Stimulated activated CD4-positive, alpha-beta T cell treated with anti-CD3 and anti-CD28 coated beads, Interleukin-4, amount 100 ng/mL, for 4 hours (primary cell): ENCODE data around the gene SLA2.

ENCODE experiments used
- DNase-seq, 2 experiments: peaks; one replicate each; pipeline ENCODE4 v3.0.0-alpha.2; 2020

The SLA2 gene

DNA sequence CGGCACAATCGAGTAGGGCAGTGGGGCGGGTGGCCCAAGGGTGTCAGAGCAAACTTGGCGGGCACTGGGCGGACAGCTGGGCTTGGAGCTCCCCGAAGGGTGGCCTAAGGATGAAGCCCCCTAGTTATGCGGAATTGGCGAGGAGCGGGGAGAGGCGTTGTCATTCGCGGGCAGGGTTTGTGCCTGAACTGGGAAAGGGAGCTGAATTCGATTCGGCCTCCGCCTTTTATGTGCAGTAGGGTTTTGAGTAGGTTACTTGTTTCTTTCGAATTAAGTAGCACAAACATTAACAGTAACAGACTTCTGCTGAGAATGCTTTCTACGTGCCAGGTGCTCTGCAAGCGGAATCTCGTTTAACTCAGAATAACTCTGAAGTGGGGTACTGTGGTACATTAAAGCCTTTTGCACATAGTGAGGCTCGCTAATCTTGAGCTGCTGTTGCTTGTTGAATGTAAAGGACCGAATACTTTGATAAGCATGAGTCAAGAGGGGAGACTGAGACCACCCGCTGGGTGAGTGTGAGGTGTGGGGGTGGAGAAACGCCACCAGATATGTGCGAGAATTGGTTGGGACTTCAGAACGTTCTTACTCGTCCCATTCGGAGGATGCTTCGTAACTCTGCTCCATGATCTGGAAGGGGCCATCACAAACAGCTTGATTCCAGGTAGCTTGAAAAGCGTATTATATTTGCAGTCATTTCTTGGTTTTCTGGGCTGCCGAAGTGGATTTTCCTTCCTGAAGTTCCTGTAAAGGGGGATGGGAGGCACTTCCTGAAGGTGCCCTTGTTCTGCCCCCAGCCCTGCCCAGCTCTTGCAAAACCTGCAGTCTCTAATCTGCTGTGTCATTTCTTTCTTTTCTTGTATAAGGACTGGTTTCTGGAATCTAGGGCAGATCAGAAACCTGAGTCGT is 39.6 kb downstream of the SLA2 start:
- no peak for DNase-seq

GRCh38 chr20:36605399-36606157 is 40.4 kb downstream of the SLA2 start, which contains the start of gene RAB5IF:
Gene RAB5IF, plus strand, starts transcription at chr20:36605779. Its CDS starts 173 bp downstream, at chr20:36605952.
- DNase-seq = peak; percentile 99

DNA sequence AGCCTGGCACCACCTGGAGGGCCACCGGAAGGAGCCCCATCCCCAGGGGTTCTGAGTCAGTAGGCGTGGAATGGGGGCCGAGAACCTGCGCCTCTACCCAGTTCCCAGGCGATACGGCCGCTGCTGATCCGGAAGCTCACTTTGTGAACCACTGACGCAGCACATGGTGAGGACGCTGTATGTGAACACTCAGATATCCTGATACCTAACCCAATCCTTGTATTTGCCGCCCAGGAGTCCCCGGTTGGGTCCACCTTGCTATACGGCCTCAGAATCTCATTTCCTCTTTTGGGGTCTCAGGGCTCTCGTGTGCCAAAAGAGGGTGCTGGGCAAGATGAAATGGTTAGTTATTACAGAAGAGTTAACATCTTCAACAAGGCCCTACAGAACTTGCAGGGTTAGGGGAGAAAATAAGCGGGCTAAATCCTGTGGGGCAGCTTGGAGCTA is 41.0 kb downstream of the SLA2 start:
- DNase-seq = peak; percentile 37 to 42

- DNase-seq = no peak
Measured at GRCh38 chr20:36601540-36601939, 44.5 kb downstream of the SLA2 start.

DNA sequence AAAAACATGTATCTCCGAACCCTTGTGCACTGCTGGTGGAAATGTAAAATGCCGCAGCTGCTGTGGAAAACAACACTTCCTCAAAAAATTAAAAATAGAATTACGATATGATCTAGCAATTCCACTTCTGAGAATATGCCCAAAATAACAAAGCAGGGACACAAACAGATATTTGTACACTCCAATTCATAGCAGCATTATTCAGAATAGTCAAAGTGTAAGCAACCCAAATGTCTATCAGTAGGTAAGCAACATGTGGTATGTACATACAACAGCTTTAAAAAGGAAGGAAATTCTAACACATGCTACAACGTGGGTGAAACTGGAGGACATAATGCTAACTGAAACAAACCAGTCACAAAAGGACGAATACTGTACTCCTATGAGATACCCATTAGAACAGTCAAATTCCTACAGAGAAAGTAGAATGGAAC is 46.1 kb downstream of the SLA2 start:
- no peak for DNase-seq

- no peak for DNase-seq
Measured at GRCh38 chr20:36593347-36593929, 52.6 kb downstream of the SLA2 start.

DNA sequence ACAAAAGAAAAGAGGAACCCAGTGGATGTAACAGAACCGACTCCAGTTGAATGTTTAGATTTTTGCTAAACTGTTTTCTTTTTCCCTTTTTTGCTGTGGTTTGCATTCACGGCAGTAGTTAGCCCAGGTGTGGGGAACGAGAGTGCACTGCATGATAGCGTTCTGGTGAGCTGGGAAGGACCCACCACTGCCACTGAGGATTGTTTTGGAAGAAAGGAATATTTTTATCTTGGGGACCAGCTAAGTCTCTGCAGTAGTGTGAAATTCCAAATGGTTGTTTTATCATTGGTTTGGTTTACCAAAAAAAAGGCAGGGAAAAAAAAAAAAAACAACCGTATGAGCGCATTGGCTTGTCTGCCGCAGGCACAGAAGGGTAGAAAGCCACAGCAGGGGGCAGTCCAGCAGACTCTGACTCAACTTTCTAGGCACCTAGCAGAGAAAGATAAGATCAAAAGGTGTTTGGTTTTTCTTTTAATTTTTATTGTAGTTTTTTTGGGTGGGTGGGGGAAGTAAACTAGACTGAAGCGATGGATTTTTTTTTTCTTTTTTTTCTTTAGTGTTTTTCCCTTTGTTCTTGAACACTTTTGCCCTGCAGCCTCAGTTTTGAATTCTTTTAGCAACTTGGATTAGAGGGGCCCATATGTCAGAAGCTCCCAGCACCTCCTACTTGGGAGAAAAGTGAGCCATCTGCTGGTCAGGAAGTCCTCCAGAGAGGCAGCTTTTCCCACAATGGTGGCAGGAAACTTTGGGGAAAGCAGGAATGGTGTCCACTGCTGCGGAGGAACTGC is 53.9 kb downstream of the SLA2 start:
- DNase-seq = peak; percentile 40 to 75

DNA sequence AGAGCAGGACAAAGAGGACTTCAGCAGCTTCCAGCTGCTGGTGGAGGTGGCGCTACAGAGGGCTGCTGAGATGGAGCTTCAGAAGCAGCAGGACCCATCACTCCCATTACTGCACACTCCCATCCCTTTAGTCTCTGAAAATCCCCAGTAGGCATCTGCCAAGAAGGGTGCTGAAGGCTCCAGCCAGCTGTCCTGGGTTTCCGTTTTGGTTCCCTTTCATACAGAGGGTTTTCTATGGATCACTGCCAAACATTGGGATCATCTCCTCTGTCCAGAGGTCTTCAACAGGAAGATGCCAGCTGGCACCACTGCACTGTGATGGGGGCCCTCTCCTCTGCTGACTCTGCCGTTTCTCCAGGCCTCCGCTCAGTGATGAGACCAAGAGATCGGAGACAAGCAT is 54.7 kb downstream of the SLA2 start:
- DNase-seq = no peak

- no peak for DNase-seq
Measured at GRCh38 chr20:36587388-36588070, 58.5 kb downstream of the SLA2 start.

GRCh38 chr20:36585410-36586125 is 60.4 kb downstream of the SLA2 start:
- DNase-seq = no peak

DNA sequence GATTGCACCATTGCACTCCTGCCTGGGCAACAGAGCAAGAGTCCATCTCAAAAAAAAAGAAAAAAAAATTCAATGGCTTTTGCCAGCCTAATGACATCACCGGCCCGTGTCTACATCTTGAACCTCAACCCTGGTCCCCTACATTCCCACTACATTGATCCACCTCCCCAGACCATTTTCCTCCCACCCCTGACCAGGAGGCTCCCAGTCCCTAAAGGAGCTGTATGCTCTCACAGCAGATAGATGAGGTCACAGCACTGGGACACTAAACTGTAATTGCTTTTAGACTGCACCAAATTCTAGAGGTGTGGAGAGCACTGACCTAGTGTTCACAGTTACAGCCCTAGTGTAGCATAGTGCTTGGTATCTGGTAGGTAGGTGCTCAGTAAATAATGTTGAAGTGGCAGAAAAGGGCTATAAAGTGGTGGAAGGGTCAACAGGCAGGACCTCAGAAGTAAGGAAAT is 61.9 kb downstream of the SLA2 start:
- DNase-seq = no peak

DNA sequence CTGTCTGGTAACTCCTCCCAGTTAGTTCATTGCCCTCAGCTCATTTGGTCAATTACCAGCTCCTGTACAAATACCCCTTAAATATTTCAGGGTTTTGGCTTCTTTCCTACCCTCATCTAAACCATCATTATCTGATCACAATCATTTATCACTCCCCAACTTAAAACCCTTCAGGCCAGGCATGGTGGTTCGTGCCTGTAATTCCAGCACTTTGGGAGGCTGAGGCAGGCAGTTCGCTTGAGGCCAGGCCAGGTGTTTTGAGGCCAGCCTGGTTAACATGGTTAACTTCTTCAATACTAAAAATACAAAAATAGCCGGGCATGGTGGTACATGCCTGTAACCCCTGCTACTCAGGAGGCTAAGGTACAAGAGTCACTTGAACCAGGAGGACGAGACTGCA is 63.2 kb downstream of the SLA2 start:
- DNase-seq = no peak

- DNase-seq = no peak
Measured at GRCh38 chr20:36582322-36582721, 63.7 kb downstream of the SLA2 start.

- no peak for DNase-seq
Measured at GRCh38 chr20:36579996-36580545, 65.9 kb downstream of the SLA2 start.

DNA sequence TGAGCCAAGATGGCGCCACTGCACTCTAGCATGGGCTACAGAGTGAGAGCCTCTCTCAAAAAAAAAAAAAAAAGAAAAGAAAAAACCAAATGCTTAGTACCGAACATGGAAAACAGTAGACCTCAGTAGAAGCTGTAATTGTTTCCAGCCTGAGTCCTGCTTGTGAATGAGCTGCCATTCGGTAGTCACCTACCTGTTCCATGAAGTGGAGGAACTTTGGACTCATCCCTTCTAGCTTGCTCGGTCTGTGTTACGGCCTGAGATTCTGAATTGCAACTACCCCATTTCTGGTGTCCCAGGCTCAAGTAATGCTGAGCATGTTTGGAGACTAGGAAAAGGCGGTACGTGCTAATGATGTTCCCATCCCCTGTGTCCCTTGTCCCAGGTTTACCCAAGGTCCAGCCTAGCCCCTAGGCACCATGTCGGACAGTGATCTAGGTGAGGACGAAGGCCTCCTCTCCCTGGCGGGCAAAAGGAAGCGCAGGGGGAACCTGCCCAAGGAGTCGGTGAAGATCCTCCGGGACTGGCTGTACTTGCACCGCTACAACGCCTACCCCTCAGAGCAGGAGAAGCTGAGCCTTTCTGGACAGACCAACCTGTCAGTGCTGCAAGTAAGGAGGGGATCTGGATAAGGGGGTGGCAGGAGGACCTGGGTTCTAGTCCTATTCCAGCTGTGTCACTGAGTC is 67.5 kb downstream of the SLA2 start:
- DNase-seq = no peak

DNA sequence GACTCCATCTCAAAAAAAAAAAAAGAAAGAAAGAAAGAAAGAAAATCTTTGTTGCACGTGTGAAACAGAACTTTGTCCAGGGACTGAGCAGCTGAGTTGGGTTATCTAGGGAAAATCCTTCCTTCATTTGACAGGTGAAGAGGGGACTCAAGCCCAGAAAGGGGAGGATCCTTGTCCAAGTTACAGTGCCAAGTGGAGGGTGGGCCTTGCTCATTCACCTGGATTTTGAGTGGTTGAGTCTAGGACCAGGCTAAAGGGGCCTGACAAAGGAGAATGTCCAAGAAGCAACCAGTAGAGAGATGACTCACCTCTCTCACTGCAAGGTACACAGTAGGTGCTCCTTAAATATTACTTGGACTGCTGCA is 69.9 kb downstream of the SLA2 start:
- no peak for DNase-seq

- peak; percentile 55 to 77 for DNase-seq
Measured at GRCh38 chr20:36574366-36575135, 71.4 kb downstream of the SLA2 start.

GRCh38 chr20:36573798-36574365 is 72.1 kb downstream of the SLA2 start:
- DNase-seq = peak; percentile 21 to 41
